ENCODE measurements around the gene ATXN7L1.

ATXN7L1 gene

GRCh38 chr7:105786520-105787470, 89.6 kb downstream of the ATXN7L1 start:
- H3K4me3 ChIP-seq (ENCODE audit: low read length): no peak overlapping the region
- TF ChIP-seq ZNF274 (IDR thresholded peaks at IDR 0.05; ENCODE audit: low read depth, low read length): no peak

- no peak overlapping the region for H3K4me3 ChIP-seq (ENCODE audit: low read length)
- no peak for TF ChIP-seq ZNF274 (IDR thresholded peaks at IDR 0.05; ENCODE audit: low read depth, low read length)
Measured at GRCh38 chr7:105782391-105783042, 93.9 kb downstream of the ATXN7L1 start.

GRCh38 chr7:105779856-105780780, 96.3 kb downstream of the ATXN7L1 start:
- TF ChIP-seq ZNF274 (IDR thresholded peaks at IDR 0.05; ENCODE audit: low read depth, low read length): no peak
- no peak overlapping the region for H3K4me3 ChIP-seq (ENCODE audit: low read length)

GRCh38 chr7:105778956-105779355, 97.4 kb downstream of the ATXN7L1 start:
- no peak overlapping the region for H3K4me3 ChIP-seq (ENCODE audit: low read length)
- TF ChIP-seq ZNF274 (IDR thresholded peaks at IDR 0.05; ENCODE audit: low read depth, low read length): no peak

GRCh38 chr7:105776986-105777910, 99.2 kb downstream of the ATXN7L1 start:
- no peak overlapping the region for H3K4me3 ChIP-seq (ENCODE audit: low read length)
- no peak for TF ChIP-seq ZNF274 (IDR thresholded peaks at IDR 0.05; ENCODE audit: low read depth, low read length)

- no peak for TF ChIP-seq ZNF274 (IDR thresholded peaks at IDR 0.05; ENCODE audit: low read depth, low read length)
- H3K4me3 ChIP-seq (ENCODE audit: low read length): no peak overlapping the region
Measured at GRCh38 chr7:105776068-105776790, 100.2 kb downstream of the ATXN7L1 start.

- TF ChIP-seq ZNF274 (IDR thresholded peaks at IDR 0.05; ENCODE audit: low read depth, low read length): no peak
- no peak overlapping the region for H3K4me3 ChIP-seq (ENCODE audit: low read length)
Measured at GRCh38 chr7:105775580-105775979, 100.8 kb downstream of the ATXN7L1 start.

- no peak for TF ChIP-seq ZNF274 (IDR thresholded peaks at IDR 0.05; ENCODE audit: low read depth, low read length)
- no peak overlapping the region for H3K4me3 ChIP-seq (ENCODE audit: low read length)
Measured at GRCh38 chr7:105773030-105773460, 103.4 kb downstream of the ATXN7L1 start.

GRCh38 chr7:105769901-105770628, 106.3 kb downstream of the ATXN7L1 start:
- TF ChIP-seq ZNF274 (IDR thresholded peaks at IDR 0.05; ENCODE audit: low read depth, low read length): no peak
- no peak overlapping the region for H3K4me3 ChIP-seq (ENCODE audit: low read length)

- no peak for TF ChIP-seq ZNF274 (IDR thresholded peaks at IDR 0.05; ENCODE audit: low read depth, low read length)
- H3K4me3 ChIP-seq (ENCODE audit: low read length): no peak overlapping the region
Measured at GRCh38 chr7:105768898-105769507, 107.4 kb downstream of the ATXN7L1 start.

GRCh38 chr7:105768117-105768516, 108.3 kb downstream of the ATXN7L1 start:
- no peak for TF ChIP-seq ZNF274 (IDR thresholded peaks at IDR 0.05; ENCODE audit: low read depth, low read length)
- H3K4me3 ChIP-seq (ENCODE audit: low read length): no peak overlapping the region

All from GM08714 (cell line).